NCI-H1092 (cell line): ENCODE measurements around the gene SPATA22.
"Not testable (repeated sequence)": the region's sequence is repeated elsewhere in the genome, so short reads cannot be mapped to it uniquely, and the experiment has no call there.

Experiments
- DNase-seq: peaks from one replicate; lab custom pipeline; 2025; lab: John Stamatoyannopoulos, UW

The SPATA22 gene

GRCh38 chr17:3474212-3474611, 2.6 kb upstream of the SPATA22 start:
- DNase-seq = no peak

GRCh38 chr17:3472137-3472536, 518 bp upstream of the SPATA22 start:
- no peak for DNase-seq

- DNase-seq = no peak
These were observed 2.1 kb downstream of the SPATA22 start for GRCh38 chr17:3469529-3469928.

GRCh38 chr17:3466355-3466754, 5.3 kb downstream of the SPATA22 start:
- not testable (repeated sequence) for DNase-seq

DNA sequence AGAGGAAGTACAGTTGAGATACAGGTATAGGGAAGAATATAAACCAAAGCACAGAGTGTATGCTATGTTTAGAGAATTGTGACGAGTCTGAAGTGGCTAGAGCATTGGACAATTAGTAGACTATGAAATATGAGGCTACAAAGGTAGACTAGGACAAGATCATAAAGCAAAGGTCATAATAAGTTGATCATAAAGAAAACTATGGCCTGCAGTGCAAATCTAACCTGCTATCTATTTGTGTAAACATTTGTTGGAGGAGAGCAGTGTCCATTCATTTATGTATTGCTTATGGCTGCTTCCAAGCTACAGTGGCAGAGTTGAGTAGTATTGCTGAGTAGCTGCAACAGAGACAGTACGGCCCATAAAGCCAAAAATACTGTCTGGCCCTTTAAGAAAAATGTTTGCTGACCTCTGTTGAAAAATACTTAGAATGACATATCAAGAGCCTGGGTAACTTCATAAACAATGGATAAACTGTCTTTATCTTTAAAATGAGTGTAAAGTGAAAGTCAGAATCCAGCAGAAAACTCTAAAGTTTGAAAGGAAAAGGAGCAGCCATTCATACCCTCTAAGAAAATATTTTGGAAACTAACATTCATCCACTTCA, 23.5 kb downstream of the SPATA22 start:
- no peak for DNase-seq

GRCh38 chr17:3447625-3448024, 24.0 kb downstream of the SPATA22 start:
- DNase-seq = no peak

GRCh38 chr17:3440451-3440850, 31.2 kb downstream of the SPATA22 start:
- DNase-seq = no peak

DNA sequence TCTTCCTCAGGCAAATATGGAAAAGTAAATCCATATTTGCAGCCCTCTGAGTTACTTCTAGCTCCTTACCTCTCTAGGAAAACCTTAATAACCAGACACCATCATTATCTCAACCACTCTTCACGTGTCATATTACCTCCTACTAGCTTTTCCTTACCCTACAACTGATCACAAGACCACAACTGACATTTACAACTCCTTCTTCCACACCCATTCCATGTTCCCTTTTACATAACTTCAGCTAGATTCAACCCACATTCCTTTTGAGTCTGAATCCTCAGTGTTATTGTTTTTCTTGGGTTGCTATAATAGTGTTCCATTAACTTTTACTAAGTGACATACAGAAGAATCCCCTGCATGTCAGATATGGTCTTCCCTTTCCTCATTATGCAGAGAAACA, 33.3 kb downstream of the SPATA22 start:
- no peak for DNase-seq

- no peak for DNase-seq
These were observed 37.9 kb downstream of the SPATA22 start, which contains the start of gene OR1E2 for GRCh38 chr17:3433741-3434140. OR1E2 (minus strand) TSS chr17:3433841; CDS start chr17:3433841, 0 bp downstream.

- DNase-seq = not testable (repeated sequence)
These were observed 38.4 kb downstream of the SPATA22 start for GRCh38 chr17:3433215-3433614.

DNA sequence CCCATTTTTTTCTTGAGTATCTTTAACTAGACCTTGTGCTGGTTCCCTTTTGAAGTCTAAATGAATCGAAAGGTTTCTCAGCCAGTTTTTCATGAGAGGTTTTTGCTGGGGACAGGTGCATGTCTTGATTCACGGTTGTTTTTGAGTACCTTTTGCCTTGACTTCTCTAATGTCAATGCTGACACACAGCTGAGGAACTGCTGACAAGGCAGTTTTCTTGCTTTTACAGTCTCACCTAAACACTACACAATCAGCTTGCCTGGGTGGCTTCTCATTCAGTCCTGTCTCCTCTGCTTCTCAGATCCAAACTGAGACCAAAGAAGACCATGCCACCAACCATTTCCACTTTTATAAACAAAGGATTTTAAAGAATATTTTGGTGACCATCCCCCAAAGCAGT, 53.4 kb downstream of the SPATA22 start:
- DNase-seq = no peak

- DNase-seq = no peak
These were observed 56.0 kb downstream of the SPATA22 start for GRCh38 chr17:3415610-3416009.

GRCh38 chr17:3412216-3412615, 59.4 kb downstream of the SPATA22 start:
- DNase-seq = not testable (repeated sequence)

DNA sequence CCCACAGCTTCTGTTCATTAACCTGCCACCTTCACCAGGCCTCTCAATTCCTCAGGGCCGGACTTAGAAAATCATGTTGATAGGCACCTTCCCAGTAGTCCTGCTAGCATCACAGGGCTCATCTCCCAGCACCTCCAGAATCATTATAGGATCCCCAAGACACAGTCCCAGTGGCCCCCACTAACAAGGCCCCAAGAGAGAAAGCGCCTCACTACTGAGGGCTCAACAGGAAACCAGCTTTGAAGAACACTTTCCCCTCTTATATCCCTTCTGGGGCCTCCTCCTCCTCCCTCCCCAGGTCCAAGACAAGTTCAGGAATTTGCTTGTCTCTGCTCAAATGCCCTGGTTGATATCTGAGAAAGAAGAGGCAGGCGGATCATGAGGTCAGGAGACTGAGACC, 60.5 kb downstream of the SPATA22 start, which contains the start of gene OR3A3:
Gene OR3A3 (plus strand): TSS at position 301 of the 400 bp plus-strand sequence.
- DNase-seq = no peak

DNA sequence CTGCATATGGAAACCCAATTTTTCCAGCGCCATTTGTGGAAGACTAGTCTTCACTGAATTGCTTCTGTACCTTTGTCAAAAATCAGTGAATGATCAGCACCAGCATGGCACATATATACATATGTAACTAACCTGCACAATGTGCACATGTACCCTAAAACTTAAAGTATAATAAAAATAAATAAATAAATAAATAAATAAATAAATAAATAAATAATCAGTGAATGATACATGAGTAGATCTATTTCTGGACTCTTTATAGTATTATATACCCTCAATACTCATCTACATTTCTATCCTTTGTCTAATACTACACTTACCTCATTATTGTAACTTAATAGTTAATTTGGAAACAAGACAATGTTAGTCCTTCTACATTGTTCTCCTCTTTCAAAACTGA, 67.8 kb downstream of the SPATA22 start:
- not testable (repeated sequence) for DNase-seq

DNA sequence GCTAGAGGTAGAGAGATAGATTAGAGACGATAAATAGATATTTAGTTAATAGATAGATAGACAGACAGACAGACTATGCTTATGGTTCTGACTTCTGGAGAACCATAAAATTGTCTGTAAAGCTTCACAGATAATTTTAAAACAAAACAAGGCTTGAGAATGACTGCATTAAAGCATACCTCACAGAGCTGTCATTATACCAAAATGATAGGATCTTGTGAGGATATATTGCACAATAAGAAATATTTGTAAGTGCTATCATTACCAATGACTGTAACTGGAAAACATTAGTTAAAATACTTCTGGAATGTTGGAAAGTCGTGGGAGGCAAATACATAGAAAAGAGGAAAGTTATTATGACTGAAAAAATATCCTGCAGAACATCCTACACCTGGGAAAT, 69.8 kb downstream of the SPATA22 start:
- no peak for DNase-seq

DNA sequence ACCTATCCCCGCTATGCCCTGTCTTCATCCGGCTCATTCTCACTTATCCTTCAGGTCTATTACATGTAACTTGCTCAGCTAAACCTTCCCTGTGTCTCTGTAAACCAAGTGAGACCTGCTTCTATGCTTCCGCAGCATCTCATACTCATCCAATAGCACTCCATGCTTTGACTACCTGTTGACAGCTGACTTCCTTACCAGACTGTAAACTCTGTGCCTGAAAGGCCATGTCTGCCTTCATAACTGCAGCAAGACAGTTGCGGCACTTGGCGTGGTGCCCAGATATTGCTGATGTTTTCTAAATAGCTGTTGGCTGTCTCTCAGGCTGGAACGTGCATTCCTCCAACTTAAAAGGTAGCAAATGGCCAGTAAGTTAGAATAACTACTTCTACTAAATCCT, 71.6 kb downstream of the SPATA22 start:
- DNase-seq = no peak

DNA sequence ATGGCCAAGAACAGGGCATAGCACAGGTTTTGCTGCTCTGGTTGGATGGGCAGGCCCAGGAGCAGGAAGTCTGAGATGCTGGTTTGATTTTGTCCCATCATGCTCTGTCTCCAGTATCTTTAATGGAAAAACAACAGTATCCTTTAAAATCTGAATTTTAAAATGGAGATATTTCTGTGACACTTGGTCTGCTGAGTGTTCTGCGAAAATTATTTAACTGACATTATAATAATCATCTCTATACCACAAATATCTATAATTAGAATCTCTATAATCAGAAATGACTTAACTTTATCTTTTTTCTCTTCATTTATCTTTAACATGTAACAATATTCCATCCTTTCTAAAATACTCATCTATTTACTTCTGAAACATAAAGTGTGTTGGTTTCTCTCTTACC, 73.3 kb downstream of the SPATA22 start, which contains the start of gene OR1E1:
Gene OR1E1 (minus strand): TSS at position 101 of the 400 bp plus-strand sequence. CDS start 0 bp downstream, at position 101.
- DNase-seq = no peak

GRCh38 chr17:3397801-3398200, 73.8 kb downstream of the SPATA22 start:
- not testable (repeated sequence) for DNase-seq
